Memory B cell (primary cell): ENCODE data around the gene SLC17A9.
A peak's percentile ranks its signal among the peaks of the same experiment; 100 is the strongest.
"Not testable (repeated sequence)": the region's sequence is repeated elsewhere in the genome, so short reads cannot be mapped to it uniquely, and the experiment has no call there.

Experiments
- ATAC-seq: fragments of 150-1000 bp; cut with Tn5 transposase; 2 replicates; pipeline ENCODE4 v1.10.0; 2021; ENCODE audit warnings: low read depth, mild to moderate bottlenecking, moderate library complexity
- DNase-seq, 2 donors: peaks; one replicate each; pipeline ENCODE4 v3.0.0; 2022; ENCODE audit warnings: low spot score in 2 of 2
- H3K27ac Mint-ChIP-seq: one replicate; pipeline ENCODE4 v1.8.0; 2022; ENCODE audit warnings: mild to moderate bottlenecking, moderate library complexity, mixed read lengths
- H3K27me3 Mint-ChIP-seq: one replicate; pipeline ENCODE4 v1.8.0; 2022; ENCODE audit warnings: mixed read lengths
- H3K36me3 Mint-ChIP-seq: one replicate; pipeline ENCODE4 v1.8.0; 2022; ENCODE audit warnings: mild to moderate bottlenecking, mixed read lengths
- H3K4me1 Mint-ChIP-seq: one replicate; pipeline ENCODE4 v1.8.0; 2022; ENCODE audit warnings: mixed read lengths
- H3K4me3 Mint-ChIP-seq: one replicate; pipeline ENCODE4 v1.8.0; 2022; ENCODE audit warnings: mild to moderate bottlenecking, moderate library complexity, mixed read lengths
- H3K9me3 Mint-ChIP-seq: one replicate; pipeline ENCODE4 v1.8.0; 2022; ENCODE audit warnings: mixed read lengths

The SLC17A9 gene

DNA sequence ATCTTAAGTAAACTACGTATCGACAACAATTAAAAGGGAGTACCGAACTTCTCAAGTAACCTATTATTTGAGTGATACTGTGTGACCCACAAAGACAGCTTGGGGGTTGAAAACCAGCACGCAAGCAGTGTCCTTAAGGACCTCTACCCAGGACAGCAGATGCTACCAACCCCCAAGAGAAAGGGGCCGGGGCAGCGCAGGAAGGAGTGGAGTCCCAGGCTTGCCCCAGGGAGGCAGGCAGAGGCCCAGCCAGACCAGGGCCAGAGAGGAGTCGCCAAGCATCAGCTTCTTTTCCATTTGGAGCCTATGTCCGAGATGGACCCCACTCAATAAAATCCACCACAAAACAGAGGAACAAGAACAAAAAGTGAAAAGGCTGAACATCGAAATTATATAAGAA lies 38.1 kb upstream of the SLC17A9 start:
- Mint-ChIP-seq H3K27me3 (no peaks in the 10 kb centered on the region), H3K36me3 (peaks cover 18% of the 10 kb centered on the region), H3K27ac (peak overlapping the region; percentile 77), H3K9me3 (no peaks in the 10 kb centered on the region), H3K4me3 (no peak overlapping the region), H3K4me1 (peaks cover 39% of the 10 kb centered on the region)
- DNase-seq = no peak
- ATAC-seq = no peak

DNA sequence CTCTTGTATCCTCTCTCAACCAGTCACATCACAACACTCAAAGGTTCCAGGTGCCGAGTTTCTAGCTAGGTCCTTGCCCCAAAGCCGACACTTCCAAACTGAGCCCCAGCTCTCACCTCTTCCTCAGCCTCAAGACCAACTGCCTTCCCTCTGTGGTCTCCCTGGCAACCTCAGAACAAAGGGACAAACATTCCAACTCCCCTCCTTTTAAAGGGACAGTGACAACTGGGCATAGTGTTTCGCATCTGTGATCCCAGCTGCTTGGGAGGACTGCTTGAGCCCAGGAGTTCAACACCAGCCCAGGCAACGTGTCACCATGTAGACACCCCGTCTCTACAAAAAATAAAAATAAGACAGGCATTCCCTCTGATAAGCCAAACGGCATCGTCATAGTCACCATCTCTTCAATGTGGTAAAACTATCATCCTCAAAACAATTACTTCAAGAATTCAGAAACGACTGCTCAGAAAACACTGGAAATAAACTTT lies 37.5 kb upstream of the SLC17A9 start:
- no peak for ATAC-seq
- Mint-ChIP-seq H3K9me3 (no peaks in the 10 kb centered on the region), H3K36me3 (peaks cover 15% of the 10 kb centered on the region), H3K27ac (peak overlapping the region; percentile 77), H3K4me3 (no peak overlapping the region), H3K27me3 (no peaks in the 10 kb centered on the region), H3K4me1 (peaks cover 40% of the 10 kb centered on the region)
- no peak for DNase-seq

DNA sequence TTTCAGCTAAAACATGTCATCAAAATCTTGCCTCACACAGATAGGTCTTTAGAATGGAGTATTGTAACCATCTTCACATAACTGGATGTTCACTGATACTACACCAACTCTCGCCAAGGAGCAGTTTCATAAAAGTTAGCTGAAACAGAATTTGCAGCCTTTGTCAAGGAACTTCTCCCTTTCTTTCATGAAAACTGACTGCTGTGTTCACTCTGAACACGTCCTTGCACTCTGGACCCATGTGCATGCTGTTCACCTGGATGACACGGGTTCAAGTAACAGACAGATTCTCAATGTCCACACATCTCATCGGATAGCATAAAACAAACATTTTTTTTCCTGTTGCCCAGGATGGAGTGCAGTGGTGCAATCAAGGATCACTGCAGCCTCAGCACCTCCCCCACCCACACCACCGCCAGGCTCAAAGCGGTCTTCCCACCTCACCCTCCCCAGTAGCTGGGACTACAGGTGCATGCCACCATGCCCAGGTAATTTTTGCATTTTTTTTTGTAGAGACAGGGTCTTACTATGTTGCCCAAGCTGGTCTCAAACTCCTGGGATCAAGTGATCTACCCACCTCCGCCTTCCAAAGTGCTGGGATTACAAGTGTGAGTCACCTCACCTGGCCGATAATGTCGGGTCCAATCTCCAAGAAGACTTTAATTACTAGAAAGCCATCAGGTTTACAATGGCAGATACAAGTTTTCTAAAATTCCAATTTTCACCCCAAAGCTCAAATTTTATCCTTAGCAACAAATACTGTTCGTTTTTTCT lies 35.6 kb upstream of the SLC17A9 start:
- Mint-ChIP-seq H3K4me1 (peaks cover 49% of the 10 kb centered on the region), H3K4me3 (peak overlapping the region; percentile 8), H3K27me3 (no peaks in the 10 kb centered on the region), H3K9me3 (no peaks in the 10 kb centered on the region), H3K36me3 (peaks cover 4% of the 10 kb centered on the region), H3K27ac (no peak overlapping the region)
- ATAC-seq (no peak), DNase-seq (no peak)

DNA sequence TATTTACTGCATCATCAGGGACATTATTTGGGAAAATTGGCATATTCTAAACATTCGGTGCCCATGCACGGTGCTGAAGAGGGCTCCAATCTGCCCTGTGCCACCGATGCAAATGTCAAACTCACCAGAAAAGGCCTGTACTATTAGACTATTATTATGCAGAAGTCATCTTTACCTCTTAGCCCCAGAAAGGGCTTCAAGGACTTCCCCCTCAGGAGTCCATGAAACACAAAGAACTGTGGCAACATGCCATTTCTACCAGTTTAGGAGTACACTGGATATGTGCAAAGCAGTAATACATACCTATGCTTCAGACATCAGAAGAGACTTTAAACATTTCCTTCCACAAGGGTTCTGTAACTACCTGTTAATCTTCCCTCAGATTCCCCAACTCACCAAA lies 34.8 kb upstream of the SLC17A9 start:
- peaks cover 3% of the 10 kb centered on the region for H3K36me3 Mint-ChIP-seq
- no peak overlapping the region for H3K27ac Mint-ChIP-seq
- no peak for DNase-seq
- peaks cover 57% of the 10 kb centered on the region for H3K4me1 Mint-ChIP-seq
- no peaks in the 10 kb centered on the region for H3K27me3 Mint-ChIP-seq
- H3K9me3 Mint-ChIP-seq = no peaks in the 10 kb centered on the region
- peak overlapping the region; percentile 75 for H3K4me3 Mint-ChIP-seq
- no peak for ATAC-seq

DNA sequence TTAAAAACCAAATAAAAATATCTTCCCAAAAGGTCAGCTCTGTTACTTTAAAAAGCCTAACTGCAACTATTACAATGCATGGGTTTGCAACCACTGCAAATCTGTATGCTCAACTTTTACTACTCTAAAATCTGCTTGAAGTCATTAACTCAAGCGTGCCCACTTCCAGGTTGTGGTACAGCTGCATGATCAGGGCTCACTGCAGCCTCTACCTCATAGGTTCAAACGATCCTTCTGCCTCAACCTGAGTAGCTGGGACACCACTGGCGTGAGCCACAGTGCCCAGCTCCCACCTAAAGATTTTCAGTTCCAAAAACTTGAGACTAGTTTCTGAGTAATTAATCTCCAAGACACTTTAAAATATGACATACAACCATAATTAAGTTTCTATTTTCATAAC lies 34.4 kb upstream of the SLC17A9 start:
- Mint-ChIP-seq H3K27me3 (no peaks in the 10 kb centered on the region), H3K4me3 (peak overlapping the region; percentile 75), H3K4me1 (peaks cover 56% of the 10 kb centered on the region), H3K27ac (peak overlapping the region; percentile 78), H3K36me3 (peaks cover under 1% of the 10 kb centered on the region), H3K9me3 (no peaks in the 10 kb centered on the region)
- ATAC-seq (peak; percentile 70), DNase-seq (no peak)

DNA sequence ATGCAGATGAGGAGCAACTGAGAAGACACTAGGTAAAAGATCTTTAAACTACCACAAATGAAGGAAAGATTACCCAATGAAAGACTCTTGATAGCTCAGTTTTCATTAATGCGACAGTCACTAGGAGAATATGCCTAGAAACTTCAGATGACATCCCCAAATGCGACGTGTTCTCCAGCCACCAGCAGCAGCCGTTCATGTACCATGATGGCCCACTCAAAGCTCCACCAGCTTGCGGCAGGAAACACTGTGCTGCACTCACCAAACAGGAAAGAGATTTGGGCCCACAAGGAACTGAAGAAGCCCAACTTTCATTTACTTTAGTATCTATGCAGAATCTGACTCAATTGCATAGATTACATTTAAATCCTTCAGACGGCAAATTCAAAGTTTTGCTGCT lies 33.7 kb upstream of the SLC17A9 start:
- Mint-ChIP-seq H3K36me3 (no peaks in the 10 kb centered on the region), H3K27ac (peak overlapping the region; percentile 78), H3K27me3 (no peaks in the 10 kb centered on the region), H3K4me1 (peaks cover 54% of the 10 kb centered on the region), H3K9me3 (no peaks in the 10 kb centered on the region), H3K4me3 (peak overlapping the region; percentile 75)
- ATAC-seq = peak; percentile 52
- DNase-seq = no peak

DNA sequence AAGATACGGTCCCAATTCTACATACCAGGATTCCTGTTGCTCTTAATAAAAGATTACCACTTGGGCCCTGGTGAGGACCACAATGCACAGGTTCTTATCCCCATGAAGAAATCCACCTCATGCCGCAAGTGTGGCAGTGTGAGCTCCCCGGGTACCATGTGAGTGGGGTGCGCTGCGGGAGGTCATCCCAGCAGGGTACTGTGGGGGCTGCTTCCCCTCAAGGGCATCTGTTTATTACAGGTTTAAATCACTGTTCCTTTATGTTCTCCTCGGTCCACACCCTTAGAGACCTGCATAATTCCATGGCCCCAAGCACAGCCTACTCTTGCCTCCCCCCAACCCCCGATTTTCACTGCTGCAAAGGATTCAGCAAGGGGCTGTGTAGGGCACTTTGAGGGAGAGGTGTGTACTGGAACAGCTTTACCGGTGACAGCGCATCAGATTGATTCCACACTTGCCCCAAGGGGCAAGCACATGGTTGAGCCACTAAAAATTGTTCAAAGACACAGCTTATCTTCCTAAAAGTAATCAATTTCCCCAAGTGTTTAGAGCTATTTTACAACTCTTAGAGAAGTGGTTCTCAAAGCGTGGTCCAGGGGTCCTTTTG lies 32.4 kb upstream of the SLC17A9 start:
- DNase-seq (no peak), ATAC-seq (no peak)
- peaks cover 59% of the 10 kb centered on the region for H3K4me1 Mint-ChIP-seq
- H3K36me3 Mint-ChIP-seq = no peaks in the 10 kb centered on the region
- H3K4me3 Mint-ChIP-seq = peak overlapping the region; percentile 75
- H3K27ac Mint-ChIP-seq = peak overlapping the region; percentile 41
- H3K27me3 Mint-ChIP-seq = no peaks in the 10 kb centered on the region
- H3K9me3 Mint-ChIP-seq = no peaks in the 10 kb centered on the region

DNA sequence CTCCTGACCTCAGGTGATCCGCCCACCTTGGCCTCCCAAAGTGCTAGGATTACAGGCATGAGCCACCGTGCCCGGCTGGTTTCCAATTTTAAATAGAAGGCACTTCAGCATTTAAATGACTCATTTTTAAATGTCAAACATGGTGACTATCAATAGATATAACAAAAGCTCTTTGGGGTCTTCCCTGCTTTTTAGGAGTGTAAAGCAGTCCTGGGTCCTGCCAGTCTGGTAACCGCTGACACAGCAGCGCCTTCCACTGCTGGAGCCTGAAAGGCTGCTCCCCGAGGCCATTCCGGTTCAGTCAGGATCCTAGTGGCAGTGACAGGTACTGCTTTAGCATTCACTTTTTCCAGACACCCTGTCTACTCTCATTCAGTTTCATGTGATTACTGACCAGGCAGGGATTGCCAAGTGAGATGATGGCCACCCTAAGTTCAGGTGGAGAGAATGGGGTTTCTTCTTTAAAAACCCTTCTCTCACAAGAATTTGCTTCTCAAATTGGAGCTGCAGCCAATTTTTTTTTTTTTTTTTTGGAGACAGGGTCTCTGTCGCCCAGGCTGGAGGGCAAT lies 31.3 kb upstream of the SLC17A9 start:
- no peaks in the 10 kb centered on the region for H3K9me3 Mint-ChIP-seq
- peak overlapping the region; percentile 65 for H3K4me3 Mint-ChIP-seq
- H3K27ac Mint-ChIP-seq = peak overlapping the region; percentile 19
- DNase-seq (peak in 1 of 2 donors; percentile 35), ATAC-seq (peak; percentile 54)
- no peaks in the 10 kb centered on the region for H3K36me3 Mint-ChIP-seq
- peaks cover 60% of the 10 kb centered on the region for H3K4me1 Mint-ChIP-seq
- no peaks in the 10 kb centered on the region for H3K27me3 Mint-ChIP-seq

DNA sequence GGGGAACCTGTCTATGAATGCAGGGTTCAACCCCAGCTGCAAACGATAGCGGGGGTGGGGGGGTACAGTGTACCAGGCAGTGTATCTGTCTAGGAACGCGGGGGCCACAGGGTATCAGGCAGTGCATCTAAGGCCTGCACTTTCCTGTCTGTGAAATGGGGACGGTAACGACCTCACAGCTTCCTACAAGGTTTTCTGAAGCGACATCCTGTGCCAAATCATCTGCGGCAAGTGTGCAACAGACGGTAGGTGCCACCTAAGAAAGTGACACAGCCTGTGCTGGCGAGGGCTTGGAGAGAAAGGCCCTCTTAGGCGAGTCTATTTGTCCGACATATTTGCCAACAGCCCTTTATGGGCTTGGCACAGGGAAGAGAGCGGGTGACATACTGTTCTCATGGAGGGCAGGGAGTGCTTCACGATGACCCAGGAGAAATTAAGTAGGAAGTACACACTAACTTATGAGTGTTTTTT lies 30.0 kb upstream of the SLC17A9 start:
- ATAC-seq = no peak
- Mint-ChIP-seq H3K27me3 (no peaks in the 10 kb centered on the region), H3K9me3 (no peaks in the 10 kb centered on the region), H3K27ac (peak overlapping the region; percentile 80), H3K4me1 (peaks cover 57% of the 10 kb centered on the region), H3K36me3 (no peaks in the 10 kb centered on the region), H3K4me3 (peak overlapping the region; percentile 85)
- DNase-seq = no peak

DNA sequence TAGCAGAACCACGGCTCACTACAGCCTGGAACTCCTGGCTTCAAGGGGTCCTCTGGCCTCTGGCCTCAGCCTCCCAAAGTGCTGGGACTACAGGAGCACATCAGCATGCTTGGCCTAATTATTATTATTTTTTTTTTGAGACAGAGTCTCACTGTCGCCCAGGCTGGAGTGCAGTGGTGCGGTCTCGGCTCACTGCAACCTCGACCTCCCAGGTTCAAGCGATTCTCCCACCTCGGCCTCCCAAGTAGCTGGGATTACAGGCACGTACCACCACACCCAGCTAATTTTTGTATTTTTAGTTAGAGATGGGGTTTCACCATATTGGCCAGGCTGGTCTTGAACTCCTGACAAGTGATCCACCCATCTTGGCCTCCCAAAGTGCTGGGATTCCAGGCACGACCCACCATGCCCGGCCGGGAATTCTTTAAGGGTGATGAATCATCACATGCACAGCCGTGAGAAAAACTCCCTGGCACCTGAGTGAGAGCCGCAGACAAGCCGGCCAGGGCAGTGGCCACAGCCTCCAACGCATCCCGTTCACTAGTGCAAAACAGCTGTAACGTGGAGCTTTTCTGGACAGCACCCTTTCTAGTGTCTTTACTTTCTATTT lies 29.3 kb upstream of the SLC17A9 start:
- Mint-ChIP-seq H3K4me1 (peaks cover 57% of the 10 kb centered on the region), H3K4me3 (peak overlapping the region; percentile 85), H3K27ac (peak overlapping the region; percentile 80)
- H3K36me3 Mint-ChIP-seq, H3K9me3 Mint-ChIP-seq, DNase-seq, ATAC-seq, H3K27me3 Mint-ChIP-seq: not testable (repeated sequence)

DNA sequence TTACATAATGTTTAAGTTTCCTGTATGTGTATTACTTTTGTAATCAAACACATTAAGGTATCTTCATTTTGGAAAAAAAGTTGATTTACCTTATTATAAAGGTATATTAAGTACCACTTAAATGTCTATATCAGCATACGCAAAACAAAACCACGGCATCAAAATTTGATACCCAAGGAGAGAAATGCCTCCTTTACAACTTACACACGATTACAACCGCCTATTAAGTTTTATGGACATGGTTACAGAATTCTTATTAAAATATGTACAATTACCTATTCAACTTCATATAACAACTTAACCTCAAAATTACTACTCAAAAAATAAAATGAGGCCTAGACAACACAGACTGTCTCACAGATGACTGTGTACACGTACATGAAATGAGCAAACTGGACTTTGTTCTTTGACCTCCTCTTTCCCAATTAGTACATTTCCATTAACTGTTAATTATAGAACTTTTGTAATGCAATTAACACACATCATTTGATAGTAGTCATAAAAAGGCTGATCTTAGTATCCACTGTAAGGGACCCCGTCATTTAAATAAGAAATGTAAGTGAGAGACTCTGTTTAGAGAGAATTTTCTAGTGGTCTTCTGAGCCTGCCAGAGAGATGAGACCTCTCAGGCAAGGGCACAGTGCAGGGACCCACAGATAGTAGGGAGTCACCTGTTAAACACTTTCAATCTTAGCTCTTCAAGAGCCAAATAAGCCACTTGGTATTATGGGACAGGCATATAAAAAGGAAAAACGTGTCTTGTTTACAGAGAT lies 28.7 kb upstream of the SLC17A9 start:
- H3K27me3 Mint-ChIP-seq = no peaks in the 10 kb centered on the region
- H3K4me3 Mint-ChIP-seq = peak overlapping the region; percentile 92
- H3K9me3 Mint-ChIP-seq = no peaks in the 10 kb centered on the region
- H3K36me3 Mint-ChIP-seq = no peaks in the 10 kb centered on the region
- peaks cover 55% of the 10 kb centered on the region for H3K4me1 Mint-ChIP-seq
- DNase-seq (no peak), ATAC-seq (no peak)
- H3K27ac Mint-ChIP-seq = no peak overlapping the region

DNA sequence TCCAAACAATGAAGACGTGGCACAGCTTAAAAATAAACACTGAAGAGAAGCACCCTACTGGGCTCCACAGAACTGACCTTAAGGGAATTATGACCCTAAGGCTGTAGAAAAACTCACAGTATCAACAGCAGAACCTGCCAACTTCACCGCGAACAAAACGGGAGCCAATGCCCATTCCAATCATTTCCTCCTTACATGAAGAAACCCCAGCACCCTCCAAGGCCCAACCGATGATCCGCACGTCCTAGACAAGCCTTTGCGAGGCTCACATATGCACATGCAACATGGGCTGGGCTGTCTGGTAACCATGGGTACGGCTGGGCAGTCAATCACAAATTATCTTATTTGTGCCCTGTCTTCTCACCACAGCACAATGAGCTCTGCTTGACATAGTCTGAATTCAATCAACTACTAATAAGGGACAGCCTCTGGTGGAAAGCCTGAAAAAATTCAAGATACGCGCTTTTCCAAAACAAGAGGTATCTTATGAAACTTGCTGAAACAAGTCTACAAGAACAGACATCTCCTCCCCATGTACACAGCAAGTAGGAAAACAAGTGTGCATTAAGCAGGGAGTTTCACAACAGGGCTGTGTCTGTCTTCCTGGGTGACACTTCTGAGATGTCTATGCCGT lies 27.9 kb upstream of the SLC17A9 start:
- no peak for DNase-seq
- Mint-ChIP-seq H3K36me3 (no peaks in the 10 kb centered on the region), H3K27ac (peak overlapping the region; percentile 93), H3K4me3 (peak overlapping the region; percentile 92), H3K27me3 (no peaks in the 10 kb centered on the region), H3K9me3 (no peaks in the 10 kb centered on the region), H3K4me1 (peaks cover 51% of the 10 kb centered on the region)
- ATAC-seq = no peak

DNA sequence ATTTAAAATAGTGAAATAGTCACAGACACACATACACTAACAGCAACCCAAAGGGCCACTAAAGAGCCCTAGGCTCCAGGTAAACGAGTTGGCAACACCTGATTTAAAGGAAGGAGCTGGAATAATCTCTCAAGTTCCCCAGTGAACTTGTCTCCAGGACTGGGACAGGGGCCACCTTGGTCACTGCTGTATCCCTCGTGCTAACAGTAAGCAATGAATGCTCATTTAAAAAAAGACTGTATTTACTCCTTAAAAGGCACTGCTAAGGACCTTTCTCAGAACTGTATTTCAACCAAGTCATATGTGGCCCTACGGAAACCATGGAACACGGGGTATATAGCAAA lies 27.5 kb upstream of the SLC17A9 start:
- ATAC-seq (no peak), DNase-seq (no peak)
- Mint-ChIP-seq H3K36me3 (no peaks in the 10 kb centered on the region), H3K4me3 (peak overlapping the region; percentile 92), H3K27ac (peak overlapping the region; percentile 93), H3K4me1 (peaks cover 49% of the 10 kb centered on the region), H3K27me3 (no peaks in the 10 kb centered on the region), H3K9me3 (no peaks in the 10 kb centered on the region)
